CD4-positive, alpha-beta T cell (primary cell): Measurements from ENCODE around the gene SUCLG2. TPM values are rescaled to one million over a fixed set of nuclear protein-coding genes. Genes with fewer than 3 reads are reported as not detected.

Experiments
- ATAC-seq: fragments of 200-7000 bp; cut with Tn5 transposase; one replicate; pipeline ENCODE4 v1.10.0; 2022; ENCODE audit warnings: mild to moderate bottlenecking; ENCODE audit not compliant: poor library complexity
- CTCF ChIA-PET: fragments of 350-600 bp; sonication (Branson Sonifier 250); formaldehyde crosslinking; loops from one replicate; lab custom pipeline; 2021; ENCODE audit warnings: antibody characterized with exemption, inconsistent platforms; lab: Charles Lee
- POLR2A ChIA-PET: fragments of 350-600 bp; sonication (Branson Sonifier 250); formaldehyde crosslinking; loops from one replicate; lab custom pipeline; 2021; ENCODE audit warnings: antibody characterized with exemption, inconsistent platforms; lab: Charles Lee
- DNase-seq, 14 experiments: peaks; one replicate each; pipeline ENCODE4 v3.0.0-alpha.2; 2013 to 2020; ENCODE audit warnings: mixed read lengths in 2 of 14
- H3K27ac ChIP-seq, 2 donors: one replicate each; pipeline versions ENCODE4 v1.5.1 to v1.7.0; 2013; ENCODE audit warnings: low read length in 2 of 2, low read depth in 1 of 2, mild to moderate bottlenecking in 1 of 2
- H3K27me3 ChIP-seq, 2 experiments: 1 replicate in 1 of 2; 2 replicates in 1 of 2; pipeline versions ENCODE4 v1.6.1 to v1.7.0; 2013; ENCODE audit warnings: low read length in 2 of 2, control low read depth in 1 of 2, mild to moderate bottlenecking in 1 of 2, moderate library complexity in 1 of 2; ENCODE audit not compliant: insufficient read depth in 2 of 2, control insufficient read depth in 1 of 2
- H3K36me3 ChIP-seq: one replicate; pipeline ENCODE4 v1.6.1; 2013; ENCODE audit warnings: low read length, control low read depth; ENCODE audit not compliant: insufficient read depth
- H3K4me1 ChIP-seq: one replicate; pipeline ENCODE4 v1.6.1; 2013; ENCODE audit warnings: low read length, control low read depth; ENCODE audit not compliant: insufficient read depth
- H3K4me3 ChIP-seq: one replicate; pipeline ENCODE4 v1.5.1; 2013; ENCODE audit warnings: mild to moderate bottlenecking, low read length, moderate library complexity
- H3K9me3 ChIP-seq, 2 experiments: 1 replicate in 1 of 2; 2 replicates in 1 of 2; pipeline versions ENCODE4 v1.6.1 to v1.7.0; 2013; ENCODE audit warnings: low read length in 2 of 2, mild to moderate bottlenecking in 2 of 2, control low read depth in 1 of 2, moderate library complexity in 1 of 2; ENCODE audit not compliant: control insufficient read depth in 1 of 2, insufficient read depth in 1 of 2
- H3K27ac Mint-ChIP-seq: one replicate; pipeline ENCODE4 v1.8.0; 2020; ENCODE audit warnings: mixed read lengths
- H3K27me3 Mint-ChIP-seq: one replicate; pipeline ENCODE4 v1.8.0; 2021; ENCODE audit warnings: mixed read lengths
- H3K36me3 Mint-ChIP-seq: one replicate; pipeline ENCODE4 v1.8.0; 2021; ENCODE audit warnings: low read depth, mixed read lengths
- H3K4me1 Mint-ChIP-seq: one replicate; pipeline ENCODE4 v1.8.0; 2021; ENCODE audit warnings: low read depth, mixed read lengths
- H3K4me3 Mint-ChIP-seq: one replicate; pipeline ENCODE4 v1.8.0; 2020; ENCODE audit warnings: mild to moderate bottlenecking, mixed read lengths
- H3K9me3 Mint-ChIP-seq: one replicate; pipeline ENCODE4 v1.8.0; 2020; ENCODE audit warnings: mixed read lengths
- intact Hi-C, 2 experiments: fragments of 100-400 bp; cut with DNase I in 1 of 2; cut with micrococcal nuclease in 1 of 2; formaldehyde crosslinking; loops; one replicate each; pipeline versions ENCODE4 v1.15.1 to v1.9.0; 2023 to 2025; cut with DNase I, micrococcal nuclease
- total RNA-seq, 174 experiments: library from RNA in 2 of 174; stranded (reverse) in 2 of 174; gene quantifications; one replicate each; pipeline ENCODE4 v1.2.3 and lab custom pipeline; 2021 to 2026
- TF ChIP-seq, protein P1 (sequence below): fragments of 200-600 bp; IDR thresholded peaks from one replicate; pipeline ENCODE4 v1.8.0; 2022; ENCODE audit warnings: antibody characterized with exemption, mild to moderate bottlenecking

Gene SUCLG2
- total RNA-seq, 2 experiments from 2014 or later: 51.7 to 52.4 TPM

DNA sequence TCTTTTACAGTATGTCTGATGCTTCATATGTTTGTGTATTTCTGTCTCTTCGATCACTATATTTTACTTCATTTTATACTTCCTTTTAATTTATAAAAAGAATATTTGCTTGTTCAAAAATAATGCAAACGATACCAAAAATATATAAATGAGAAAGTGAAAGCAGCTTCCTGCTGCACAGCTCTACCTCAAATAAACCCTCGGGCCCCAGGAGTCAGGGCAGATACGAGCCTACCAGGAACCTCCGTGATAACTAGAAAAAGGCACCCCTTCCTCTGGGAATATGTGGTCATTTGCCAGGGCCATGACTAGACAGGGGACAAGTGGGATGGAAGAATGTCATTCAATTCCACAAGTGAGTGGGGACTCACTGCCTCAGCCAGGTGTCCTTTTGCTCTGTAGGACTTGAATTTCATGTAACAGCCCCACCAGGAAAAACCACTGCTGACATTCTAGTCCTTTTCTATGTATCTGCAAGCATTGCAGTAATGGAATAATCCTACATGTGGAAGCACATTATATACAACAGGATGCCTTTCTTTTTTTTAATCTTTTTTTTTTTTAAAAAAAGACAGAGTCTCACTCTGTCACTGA is 133.3 kb downstream of the SUCLG2 start:
- CTCF ChIA-PET: no interaction called here

DNA sequence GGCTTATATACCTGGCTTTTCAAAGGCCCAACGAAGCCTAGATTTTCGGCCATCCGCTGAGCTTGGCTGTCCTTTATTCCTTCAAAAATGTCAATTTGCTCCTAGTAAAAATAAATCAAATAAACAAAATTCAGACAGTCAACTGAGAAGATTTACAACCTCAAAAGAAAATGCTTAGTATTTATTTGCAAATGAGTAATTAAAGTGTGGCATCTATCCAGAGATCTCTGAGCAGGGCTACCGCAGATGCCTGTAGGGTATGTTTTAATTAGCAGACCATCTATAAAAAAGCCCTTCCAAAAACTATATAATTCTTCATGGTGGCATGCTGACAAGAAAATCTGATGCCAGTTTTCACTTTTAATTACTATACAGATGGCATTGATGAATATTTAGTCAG is 136.2 kb downstream of the SUCLG2 start:
- Histone ChIP-seq H3K27ac (no peak overlapping the region), H3K36me3 (peaks cover 59% of the 10 kb centered on the region), H3K27me3 (no peaks in the 10 kb centered on the region), H3K4me3 (no peak overlapping the region), H3K4me1 (no peaks in the 10 kb centered on the region), H3K9me3 (no peaks in the 10 kb centered on the region)
- Mint-ChIP-seq H3K4me3 (no peak overlapping the region), H3K36me3 (peaks cover 83% of the 10 kb centered on the region), H3K27ac (no peak overlapping the region), H3K27me3 (no peaks in the 10 kb centered on the region), H3K4me1 (peaks cover 5% of the 10 kb centered on the region), H3K9me3 (no peaks in the 10 kb centered on the region)
- ATAC-seq (no peak), DNase-seq (no peak)
- TF ChIP-seq, protein P1, sequence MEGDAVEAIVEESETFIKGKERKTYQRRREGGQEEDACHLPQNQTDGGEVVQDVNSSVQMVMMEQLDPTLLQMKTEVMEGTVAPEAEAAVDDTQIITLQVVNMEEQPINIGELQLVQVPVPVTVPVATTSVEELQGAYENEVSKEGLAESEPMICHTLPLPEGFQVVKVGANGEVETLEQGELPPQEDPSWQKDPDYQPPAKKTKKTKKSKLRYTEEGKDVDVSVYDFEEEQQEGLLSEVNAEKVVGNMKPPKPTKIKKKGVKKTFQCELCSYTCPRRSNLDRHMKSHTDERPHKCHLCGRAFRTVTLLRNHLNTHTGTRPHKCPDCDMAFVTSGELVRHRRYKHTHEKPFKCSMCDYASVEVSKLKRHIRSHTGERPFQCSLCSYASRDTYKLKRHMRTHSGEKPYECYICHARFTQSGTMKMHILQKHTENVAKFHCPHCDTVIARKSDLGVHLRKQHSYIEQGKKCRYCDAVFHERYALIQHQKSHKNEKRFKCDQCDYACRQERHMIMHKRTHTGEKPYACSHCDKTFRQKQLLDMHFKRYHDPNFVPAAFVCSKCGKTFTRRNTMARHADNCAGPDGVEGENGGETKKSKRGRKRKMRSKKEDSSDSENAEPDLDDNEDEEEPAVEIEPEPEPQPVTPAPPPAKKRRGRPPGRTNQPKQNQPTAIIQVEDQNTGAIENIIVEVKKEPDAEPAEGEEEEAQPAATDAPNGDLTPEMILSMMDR: no peak
- intact Hi-C loops: no loop called here
- POLR2A ChIA-PET: interaction anchor here (0.6 kb wide), 1 partner anchor 118 kb away, joined by 3 read pairs; no protein-coding TSS in a partner anchor
- CTCF ChIA-PET: interaction anchor here (1.9 kb wide), 1 partner anchor 12 kb away, joined by 3 read pairs; no protein-coding TSS in a partner anchor

More for the DNA sequence above, 133.3 kb downstream of the SUCLG2 start:
- Histone ChIP-seq H3K4me1 (no peaks in the 10 kb centered on the region), H3K27me3 (no peaks in the 10 kb centered on the region), H3K9me3 (no peaks in the 10 kb centered on the region), H3K27ac (no peak overlapping the region), H3K36me3 (peaks cover 59% of the 10 kb centered on the region), H3K4me3 (no peak overlapping the region)
- Mint-ChIP-seq H3K4me3 (no peak overlapping the region), H3K36me3 (peaks cover 86% of the 10 kb centered on the region), H3K9me3 (no peaks in the 10 kb centered on the region), H3K27me3 (no peaks in the 10 kb centered on the region), H3K4me1 (no peaks in the 10 kb centered on the region), H3K27ac (no peak overlapping the region)
- intact Hi-C loops: no loop called here
- DNase-seq (no peak), ATAC-seq (no peak)
- TF ChIP-seq, protein P1: no peak
- POLR2A ChIA-PET: no interaction called here

DNA sequence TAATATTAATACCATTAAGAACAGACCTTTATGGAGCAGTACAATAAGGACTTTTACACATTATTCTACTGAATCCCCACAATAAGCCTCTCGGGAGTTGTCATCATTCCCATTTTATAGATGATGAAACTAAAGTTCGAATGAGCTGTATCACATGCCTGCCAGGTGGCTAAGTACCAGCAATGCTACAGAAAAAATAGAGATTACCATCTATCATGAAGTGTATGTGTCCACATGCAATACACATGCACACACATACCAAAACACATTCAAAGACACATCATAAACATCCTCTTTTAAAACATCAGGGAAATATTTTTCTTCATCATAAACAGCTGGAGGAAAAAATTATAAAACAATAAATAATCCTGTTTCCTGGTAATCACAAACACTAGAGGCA is 136.6 kb downstream of the SUCLG2 start:
- DNase-seq: no peak
- no peak for ATAC-seq
- H3K4me1 Mint-ChIP-seq: peaks cover 5% of the 10 kb centered on the region
- Histone ChIP-seq H3K36me3 (peaks cover 59% of the 10 kb centered on the region), H3K27me3 (no peaks in the 10 kb centered on the region), H3K9me3 (no peaks in the 10 kb centered on the region), H3K27ac (no peak overlapping the region), H3K4me3 (no peak overlapping the region), H3K4me1 (no peaks in the 10 kb centered on the region)
- H3K27ac Mint-ChIP-seq: no peak overlapping the region
- intact Hi-C loops: no loop called here
- H3K36me3 Mint-ChIP-seq: peaks cover 86% of the 10 kb centered on the region
- H3K27me3 Mint-ChIP-seq: no peaks in the 10 kb centered on the region
- ChIA-PET CTCF (interaction anchor here (1.3 to 1.9 kb wide), 2 partner anchors 12 to 15 kb away, joined by 3 to 5 read pairs; no protein-coding TSS in a partner anchor), POLR2A (interaction anchor here (0.6 kb wide), 1 partner anchor 118 kb away, joined by 3 read pairs; no protein-coding TSS in a partner anchor)
- H3K9me3 Mint-ChIP-seq: no peaks in the 10 kb centered on the region
- TF ChIP-seq, protein P1: no peak
- no peak overlapping the region for H3K4me3 Mint-ChIP-seq
